Measurements from ENCODE around the gene MMP14.
"Not testable (repeated sequence)": the region's sequence is repeated elsewhere in the genome, so short reads cannot be mapped to it uniquely, and the experiment has no call there.

The MMP14 gene

GRCh38 chr14:22842211-22843122 lies 6.1 kb downstream of the MMP14 start:
- no peak for DNase-seq

- no peak for DNase-seq
Observed at GRCh38 chr14:22843123-22843925, 6.9 kb downstream of the MMP14 start.

- no peak for DNase-seq
Observed at GRCh38 chr14:22844221-22845102, 8.1 kb downstream of the MMP14 start.

GRCh38 chr14:22845103-22845394 lies 8.7 kb downstream of the MMP14 start:
- no peak for DNase-seq

- DNase-seq = no peak
Observed at GRCh38 chr14:22845821-22846625, 9.6 kb downstream of the MMP14 start.

GRCh38 chr14:22846811-22847307 lies 10.5 kb downstream of the MMP14 start:
- DNase-seq = no peak

GRCh38 chr14:22847661-22848341 lies 11.4 kb downstream of the MMP14 start:
- DNase-seq = peak; percentile 52

GRCh38 chr14:22848351-22849164 lies 12.2 kb downstream of the MMP14 start:
- DNase-seq = peak; percentile 88

- no peak for DNase-seq
Observed at GRCh38 chr14:22849212-22849819, 12.9 kb downstream of the MMP14 start.

GRCh38 chr14:22850944-22851764 lies 14.8 kb downstream of the MMP14 start:
- peak; percentile 82 for DNase-seq

GRCh38 chr14:22852178-22852577 lies 15.8 kb downstream of the MMP14 start:
- DNase-seq = not testable (repeated sequence)

GRCh38 chr14:22852599-22852939 lies 16.2 kb downstream of the MMP14 start:
- no peak for DNase-seq

- peak; percentile 81 for DNase-seq
Observed at GRCh38 chr14:22852940-22853767, 16.8 kb downstream of the MMP14 start.

- DNase-seq = not testable (repeated sequence)
Observed at GRCh38 chr14:22854296-22854695, 17.9 kb downstream of the MMP14 start.

GRCh38 chr14:22854963-22855724 lies 18.8 kb downstream of the MMP14 start:
- no peak for DNase-seq

GRCh38 chr14:22856428-22856827 lies 20.0 kb downstream of the MMP14 start:
- DNase-seq = no peak

GRCh38 chr14:22860377-22860776 lies 24.0 kb downstream of the MMP14 start:
- not testable (repeated sequence) for DNase-seq

Measured in fibroblast of skin of right quadriceps (primary cell).